HG03045 (cell line): Measurements from ENCODE around the gene MAGOHB.
"Not testable (repeated sequence)": the region's sequence is repeated elsewhere in the genome, so short reads cannot be mapped to it uniquely, and the experiment has no call there.

Experiments used
- ATAC-seq: cut with Tn5 transposase; IDR thresholded peaks from one replicate; pipeline ENCODE4 v1.9.1; 2021; ENCODE audit warnings: mild to moderate bottlenecking, moderate library complexity; ENCODE audit not compliant: unreplicated experiment

Gene MAGOHB

GRCh38 chr12:10613349-10614055 lies at the start of gene MAGOHB:
Gene MAGOHB (minus strand): TSS chr12:10613609. CDS start chr12:10613532, 77 bp downstream.
- peak; percentile 95 for ATAC-seq

GRCh38 chr12:10661338-10661737 lies 47.9 kb upstream of the MAGOHB start:
- no peak for ATAC-seq

GRCh38 chr12:10654003-10654402 lies 40.6 kb upstream of the MAGOHB start:
- ATAC-seq: no peak

GRCh38 chr12:10652192-10652591 lies 38.8 kb upstream of the MAGOHB start:
- ATAC-seq: no peak

GRCh38 chr12:10646576-10646975 lies 33.2 kb upstream of the MAGOHB start:
- not testable (repeated sequence) for ATAC-seq

GRCh38 chr12:10645910-10646309 lies 32.5 kb upstream of the MAGOHB start:
- no peak for ATAC-seq

GRCh38 chr12:10641735-10642500 lies 28.5 kb upstream of the MAGOHB start:
- ATAC-seq: no peak

GRCh38 chr12:10638728-10639127 lies 25.3 kb upstream of the MAGOHB start:
- ATAC-seq: no peak

GRCh38 chr12:10636611-10637010 lies 23.2 kb upstream of the MAGOHB start:
- no peak for ATAC-seq

GRCh38 chr12:10636124-10636523 lies 22.7 kb upstream of the MAGOHB start:
- no peak for ATAC-seq

GRCh38 chr12:10635306-10635705 lies 21.9 kb upstream of the MAGOHB start:
- ATAC-seq: no peak

GRCh38 chr12:10634427-10634826 lies 21.0 kb upstream of the MAGOHB start:
- ATAC-seq: no peak

- ATAC-seq: no peak
These were observed 20.1 kb upstream of the MAGOHB start for GRCh38 chr12:10633541-10633940.

GRCh38 chr12:10632226-10632625 lies 18.8 kb upstream of the MAGOHB start:
- no peak for ATAC-seq

- no peak for ATAC-seq
These were observed 11.2 kb upstream of the MAGOHB start for GRCh38 chr12:10624605-10625004.

GRCh38 chr12:10623131-10623530 lies 9.7 kb upstream of the MAGOHB start:
- no peak for ATAC-seq

- no peak for ATAC-seq
These were observed 7.9 kb upstream of the MAGOHB start for GRCh38 chr12:10621278-10621677.

GRCh38 chr12:10620078-10620779 lies 6.8 kb upstream of the MAGOHB start:
- no peak for ATAC-seq

GRCh38 chr12:10618338-10618987 lies 5.1 kb upstream of the MAGOHB start:
- ATAC-seq: no peak

- no peak for ATAC-seq
These were observed 4.5 kb upstream of the MAGOHB start for GRCh38 chr12:10617863-10618262.

- ATAC-seq: no peak
These were observed 2.1 kb upstream of the MAGOHB start for GRCh38 chr12:10615532-10615931.
